HepG2 (cell line): ENCODE results near the gene NTM. TPM values are rescaled to one million over a fixed set of nuclear protein-coding genes. Genes with fewer than 3 reads are reported as not detected.

Source experiments
- ATAC-seq: fragments of 200-7000 bp; cut with Tn5 transposase; 3 replicates; pipeline ENCODE4 v1.9.1; 2020; ENCODE audit warnings: mild to moderate bottlenecking, moderate library complexity
- BruUV-seq: library from RNA; stranded (reverse); fragments of 400-500 nt; replicated peaks from 2 replicates; lab custom pipeline; 2021; lab: Mats Ljungman, UMichigan
- CTCF ChIA-PET: fragments of 300-600 bp; formaldehyde crosslinking; extraction: SDS; loops from one replicate; lab custom pipeline; 2021; ENCODE audit warnings: low total read pairs, inconsistent platforms, low intra/inter-chr PET ratio; lab: Yijun Ruan, JAX
- POLR2A ChIA-PET: fragments of 350-600 bp; sonication (Branson Sonifier 250); formaldehyde crosslinking; loops from one replicate; lab custom pipeline; 2020; ENCODE audit warnings: antibody characterized with exemption, inconsistent platforms; lab: Yijun Ruan, JAX
- DNase-seq: peaks from one replicate; pipeline ENCODE4 v3.0.0-alpha.2; 2015; ENCODE audit warnings: low spot score
- FAIRE-seq: peaks from 3 replicates; lab custom pipeline; 2011; peaks lifted over from hg19 to GRCh38; lab: Jason Lieb, UNC
- H2AFZ ChIP-seq: one replicate; pipeline ENCODE4 v1.6.1; 2011; ENCODE audit warnings: low read length, inconsistent platforms
- H3K27ac ChIP-seq: fragments of 300-600 bp; 3 replicates; pipeline ENCODE4 v1.8.0; 2011; ENCODE audit warnings: mixed run types, mild to moderate bottlenecking, mixed read lengths, low read length, inconsistent platforms; ENCODE audit not compliant: insufficient read depth; ENCODE audit errors: extremely low read length
- H3K27me3 ChIP-seq, 2 experiments: fragments of 200-600 bp in 1 of 2; 2 replicates in 1 of 2; 3 replicates in 1 of 2; pipeline versions ENCODE4 v1.6.0 to v1.8.0; 2011; ENCODE audit warnings: low read length in 2 of 2, mild to moderate bottlenecking in 2 of 2, moderate library complexity in 2 of 2, inconsistent platforms in 1 of 2; ENCODE audit not compliant: insufficient read depth in 2 of 2, control insufficient read depth in 1 of 2
- H3K36me3 ChIP-seq, 2 experiments: fragments of 200-600 bp in 1 of 2; replicated peaks in 1 of 2; 2 replicates in 1 of 2; 3 replicates in 1 of 2; pipeline versions ENCODE4 v1.5.1 to v1.8.0; 2011; ENCODE audit warnings: low read length in 2 of 2, inconsistent platforms in 1 of 2; ENCODE audit not compliant: insufficient read depth in 2 of 2, control insufficient read depth in 1 of 2
- H3K4me1 ChIP-seq: 2 replicates; pipeline ENCODE4 v1.5.1; 2012; ENCODE audit warnings: low read length, inconsistent platforms; ENCODE audit not compliant: insufficient read depth
- H3K4me2 ChIP-seq: 2 replicates; pipeline ENCODE4 v1.6.0; 2011; ENCODE audit warnings: low read depth, low read length, inconsistent platforms
- H3K4me3 ChIP-seq, 3 experiments: fragments of 200-600 bp in 1 of 3; sonication (generic), shearing (Covaris generic) in 1 of 3; replicated peaks in 1 of 3; 2 replicates each; pipeline ENCODE4 v1.5.1; 2011 to 2016; ENCODE audit warnings: low read length in 3 of 3, inconsistent platforms in 2 of 3, low read depth in 2 of 3, mild to moderate bottlenecking in 2 of 3, control low read depth in 1 of 3, mixed read lengths in 1 of 3; ENCODE audit not compliant: insufficient read depth in 1 of 3
- H3K79me2 ChIP-seq: one replicate; pipeline ENCODE4 v1.6.1; 2011; ENCODE audit warnings: low read length, inconsistent platforms; ENCODE audit not compliant: insufficient read depth
- H3K9ac ChIP-seq: 2 replicates; pipeline ENCODE4 v1.6.0; 2011; ENCODE audit warnings: mild to moderate bottlenecking, low read depth, low read length, inconsistent platforms; ENCODE audit not compliant: insufficient read depth
- H3K9me3 ChIP-seq: 2 replicates; pipeline ENCODE4 v1.5.1; 2012; ENCODE audit warnings: mild to moderate bottlenecking, low read length
- H4K20me1 ChIP-seq: 2 replicates; pipeline ENCODE4 v1.6.0; 2011; ENCODE audit warnings: inconsistent platforms, mild to moderate bottlenecking, low read length, moderate library complexity; ENCODE audit not compliant: insufficient read depth
- BCLAF1 ChIP-seq: fragments of 450-650 bp; IDR thresholded peaks from 2 replicates; pipeline ENCODE4 v1.6.1; 2017; ENCODE audit warnings: mild to moderate bottlenecking
- HCFC1 ChIP-seq: fragments of 150-350 bp; IDR thresholded peaks from 2 replicates; pipeline ENCODE4 v1.6.1; 2014; ENCODE audit warnings: low read depth, low read length
- PRDM15 ChIP-seq: sonication (generic); formaldehyde crosslinking; IDR thresholded peaks from 2 replicates; pipeline ENCODE4 v1.4.0; 2020; ENCODE audit warnings: missing genetic modification reagents
- U2AF1 ChIP-seq: fragments of 200-400 bp; formaldehyde crosslinking; optimal IDR thresholded peaks from 2 replicates; pipeline ENCODE3; 2017; ENCODE audit warnings: mild to moderate bottlenecking, low read depth, low read length
- YEATS4 ChIP-seq: sonication (generic); formaldehyde crosslinking; IDR thresholded peaks from 2 replicates; pipeline ENCODE4 v1.4.0; 2020; ENCODE audit warnings: missing genetic modification reagents, borderline replicate concordance
- ZBTB14 ChIP-seq: sonication (generic); formaldehyde crosslinking; IDR thresholded peaks from 2 replicates; pipeline ENCODE4 v1.4.0; 2020; ENCODE audit warnings: missing genetic modification reagents
- ZSCAN29 ChIP-seq: sonication (generic); formaldehyde crosslinking; conservative IDR thresholded peaks from 2 replicates; pipeline ENCODE4 v1.4.0; 2020; ENCODE audit warnings: mild to moderate bottlenecking, missing genetic modification reagents
- WGBS: methylation state at CpG from one replicate; pipeline ENCODE4 v1.1.6; 2017; ENCODE audit warnings: low lambda C conversion rate; 5-methylcytosine and 5-hydroxymethylcytosine counted together
- in situ Hi-C: cut with HindIII; loops from 2 replicates; pipeline ENCODE4 v1.10.0; 2017; ENCODE audit warnings: low pct_unique_long_range_greater_than_20kb; ENCODE audit not compliant: extremely low pct_ligation_motif_present
- intact Hi-C: fragments of 100-400 bp; cut with micrococcal nuclease; formaldehyde crosslinking; loops from one replicate; pipeline ENCODE4 v1.10.0; 2022; ENCODE audit not compliant: unreplicated experiment
- polyA plus RNA-seq, 8 experiments: library from polyadenylated mRNA; depleted of rRNA in 3 of 8; stranded (reverse) in 7 of 8; unstranded in 1 of 8; fragments of >200 nt; fragmentation: Illumina TruSeq in 4 of 8; extraction: Trizol in 4 of 8; gene quantifications; 2 replicates each; pipeline versions ENCODE4 v1.2.1 to v1.2.3, GENCODE V29; 2011 to 2016; ENCODE audit warnings: low read depth in 4 of 8, missing spikeins in 1 of 8, mixed read lengths in 1 of 8; ENCODE audit not compliant: insufficient read depth in 1 of 8
- total RNA-seq, 5 experiments: library from RNA; depleted of rRNA; stranded (reverse); fragments of >200 nt; fragmentation: Illumina TruSeq; extraction: Trizol; gene quantifications; 2 replicates each; pipeline ENCODE4 v1.2.3, GENCODE V29; 2016; ENCODE audit warnings: low read depth in 1 of 5

Gene NTM
- total and polyA plus RNA-seq, 2 of the 13 experiments (the other 11 are each of a cell fraction or from before 2014, with no cell fraction given), result not detected

GRCh38 chr11:131533998-131534397 is 163.6 kb downstream of the NTM start (continued):
- TF ChIP-seq HCFC1 (no peak), ZSCAN29 (CRISPR knock-in tag) (no peak)
- TF ChIP-seq, all 625 proteins: peak for 0

- ChIA-PET POLR2A (no interaction called here), CTCF (no interaction called here)
- intact Hi-C loops, result no loop called here
- Histone ChIP-seq H3K4me2 (no peak overlapping the region), H3K27me3 (peaks cover 1 to 22% of the 10 kb centered on the region in 2 experiments; a peak in 3 of 5 replicates), H2AFZ (no peak overlapping the region), H4K20me1 (0 out of 2 replicates have a peak, but pooled peaks cover 2% of the 10 kb centered on the region), H3K9me3 (no peaks in the 10 kb centered on the region), H3K27ac (no peak overlapping the region), H3K4me3 (no peak overlapping the region), H3K36me3 (no peaks in the 10 kb centered on the region), H3K4me1 (no peaks in the 10 kb centered on the region), H3K9ac (no peak overlapping the region), H3K79me2 (no peaks in the 10 kb centered on the region)
- DNase-seq (no peak), ATAC-seq (no peak), FAIRE-seq (no peak)
- WGBS, result 0% methylated on average over 1 of the region's 5 CpGs
- in situ Hi-C loops, result no loop called here
- no peak for TF ChIP-seq PRDM15 (CRISPR knock-in tag)
- TF ChIP-seq ZBTB14, result no peak
- no peak for TF ChIP-seq YEATS4 (CRISPR knock-in tag)
- no peak for TF ChIP-seq U2AF1
- TF ChIP-seq BCLAF1, result no peak
- BruUV-seq, result no TSS peak
Observed at GRCh38 chr11:131534611-131535010, 164.2 kb downstream of the NTM start.
